Astrocyte of the spinal cord (primary cell): ENCODE results near the gene A1BG.

ENCODE experiments used
- DNase-seq: peaks from one replicate; pipeline ENCODE4 v3.0.0; 2011; ENCODE audit warnings: low read depth, low spot score
- H3K4me3 ChIP-seq: 2 replicates; pipeline ENCODE4 v1.5.1; 2011; ENCODE audit warnings: low read depth, mild to moderate bottlenecking, low read length, moderate library complexity
- CTCF ChIP-seq: IDR thresholded peaks from 2 replicates; pipeline ENCODE4 v1.5.1; 2012; ENCODE audit warnings: low read depth, mild to moderate bottlenecking, low read length, inconsistent platforms
- in situ Hi-C: cut with HindIII; loops from 2 replicates; pipeline ENCODE4 v1.10.0; 2017; ENCODE audit warnings: low sequenced_read_pairs

Gene A1BG

GRCh38 chr19:58398087-58398486 lies 44.8 kb upstream of the A1BG start:
- H3K4me3 ChIP-seq, result no peak overlapping the region
- no peak for TF ChIP-seq CTCF
- in situ Hi-C loops, result no loop called here
- DNase-seq, result no peak

GRCh38 chr19:58397533-58398037 lies 44.3 kb upstream of the A1BG start:
- no peak for DNase-seq
- no peak for TF ChIP-seq CTCF
- H3K4me3 ChIP-seq, result no peak overlapping the region
- in situ Hi-C loops, result no loop called here

DNA sequence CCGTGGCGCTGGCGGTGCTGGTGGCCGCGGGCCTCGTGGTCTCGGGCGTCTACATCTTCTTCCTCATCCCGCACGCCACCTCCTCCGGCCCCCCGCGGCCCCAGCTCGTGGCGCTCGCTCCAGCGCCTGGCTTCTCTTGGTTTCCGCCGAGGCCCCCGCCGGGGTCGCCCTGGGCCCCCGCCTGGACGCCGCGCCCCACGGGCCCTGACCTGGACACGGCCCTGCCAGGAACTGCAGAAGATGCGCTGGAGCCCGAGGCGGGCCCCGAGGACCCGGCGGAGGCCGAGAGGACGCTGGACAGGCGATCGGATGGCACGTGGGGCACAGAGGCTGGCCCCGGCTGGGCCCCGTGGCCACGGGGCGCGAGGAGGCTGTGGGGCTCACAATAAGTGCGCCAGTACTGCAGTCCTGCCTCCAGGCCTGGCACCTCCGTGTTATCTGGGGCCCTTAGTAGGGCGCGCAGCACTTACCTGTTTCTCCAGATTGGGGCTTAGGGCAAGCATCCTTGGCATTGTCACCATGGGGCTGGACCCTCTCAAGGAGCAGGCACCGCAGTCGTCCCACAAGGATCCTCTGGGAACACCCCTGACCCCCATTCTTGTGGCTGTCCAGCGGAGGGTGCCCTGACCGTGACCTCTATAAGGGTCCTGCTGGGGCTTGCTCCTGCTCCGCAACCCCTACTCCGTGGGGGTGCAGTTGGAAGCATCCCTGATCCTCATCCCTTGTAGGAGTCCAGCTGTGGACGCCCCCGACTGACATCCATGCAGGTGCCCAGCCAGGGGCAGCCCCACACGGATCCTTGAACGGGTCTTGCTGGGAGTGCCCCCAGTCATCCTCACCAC lies 43.6 kb upstream of the A1BG start:
- no peak overlapping the region for H3K4me3 ChIP-seq
- no peak for TF ChIP-seq CTCF
- no peak for DNase-seq
- in situ Hi-C loops, result no loop called here

DNA sequence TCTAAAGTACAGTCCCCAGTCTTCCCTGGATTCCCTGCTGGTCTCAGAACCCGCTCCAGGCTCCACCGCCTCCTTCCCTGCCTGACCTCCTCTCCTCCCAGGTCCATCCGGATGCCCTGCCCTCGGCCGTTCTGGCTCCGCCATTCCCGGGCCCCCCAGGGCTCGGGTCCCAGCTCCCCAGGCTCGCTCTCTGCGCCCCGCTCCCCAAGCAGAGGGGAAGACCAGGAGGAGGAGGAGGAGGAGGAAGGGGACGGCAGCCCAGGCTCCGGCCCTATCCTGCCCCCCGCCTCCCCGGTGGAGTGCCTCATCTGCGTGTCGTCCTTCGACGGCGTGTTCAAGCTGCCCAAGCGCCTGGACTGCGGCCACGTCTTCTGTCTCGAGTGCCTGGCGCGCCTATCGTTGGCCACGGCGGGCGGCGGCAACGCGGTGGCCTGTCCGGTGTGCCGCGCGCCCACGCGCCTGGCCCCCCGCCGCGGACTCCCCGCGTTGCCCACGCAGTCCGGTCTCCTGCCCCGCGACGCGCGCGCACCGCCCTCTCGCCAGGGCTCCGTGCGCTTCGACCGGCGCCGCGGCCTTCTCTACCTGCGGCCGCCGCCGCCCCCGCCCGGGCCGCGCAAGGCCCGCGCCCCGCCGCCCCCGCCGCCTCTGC lies 42.8 kb upstream of the A1BG start:
- in situ Hi-C loops, result no loop called here
- TF ChIP-seq CTCF, result no peak
- DNase-seq, result no peak
- H3K4me3 ChIP-seq, result no peak overlapping the region

GRCh38 chr19:58395220-58395978 lies 42.1 kb upstream of the A1BG start, which contains the start of gene RNF225:
RNF225 (plus strand) TSS chr19:58395656; CDS start chr19:58396090, 434 bp downstream.
- no peak within 1 kb of the TSS for H3K4me3 ChIP-seq
- in situ Hi-C loops, result no loop called here
- TF ChIP-seq CTCF, result no peak
- DNase-seq, result no peak

DNA sequence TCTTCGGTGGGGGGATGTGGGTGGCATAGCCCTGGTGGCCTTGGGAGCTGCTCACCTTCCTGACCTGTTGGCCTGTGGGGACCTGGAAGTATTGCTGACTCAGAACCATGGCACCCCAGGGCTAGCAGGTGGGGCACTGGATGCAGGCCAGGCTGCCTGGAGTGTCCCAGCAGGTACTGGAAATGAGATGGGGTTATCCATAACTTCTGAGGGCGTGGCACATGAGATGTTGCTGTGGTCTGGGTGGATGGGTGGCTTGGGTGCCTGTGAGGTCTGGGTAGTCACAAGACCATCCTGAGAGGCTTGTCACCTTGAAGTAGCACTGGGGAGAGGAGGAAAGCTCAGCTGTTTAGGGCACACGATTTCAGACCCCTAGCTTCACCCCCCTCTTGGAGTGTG lies 41.5 kb upstream of the A1BG start:
- TF ChIP-seq CTCF, result no peak
- no peak overlapping the region for H3K4me3 ChIP-seq
- no peak for DNase-seq
- in situ Hi-C loops, result no loop called here
